ENCODE measurements around the gene FMNL2.
"Not testable (repeated sequence)": the region's sequence is repeated elsewhere in the genome, so short reads cannot be mapped to it uniquely, and the experiment has no call there.

FMNL2 gene

DNA sequence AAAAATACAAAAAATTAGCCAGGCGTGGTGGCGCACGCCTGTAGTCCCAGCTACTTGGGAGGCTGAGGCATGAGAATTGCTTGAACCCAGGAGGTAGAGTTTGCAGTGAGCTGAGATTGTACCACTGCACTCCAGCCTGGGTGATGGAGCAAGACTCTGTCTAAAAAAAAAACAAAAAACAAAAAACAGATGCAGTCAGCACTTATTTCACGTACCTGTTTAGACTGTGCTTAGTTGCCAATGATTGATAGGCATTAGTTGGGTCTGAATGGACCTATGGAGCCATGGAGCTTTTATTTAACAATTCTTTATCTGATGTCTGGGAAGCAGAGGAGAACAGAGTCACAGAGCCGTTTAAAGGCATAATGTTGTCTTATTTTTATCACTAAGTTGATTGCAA lies 139.5 kb downstream of the FMNL2 start:
- DNase-seq: not testable (repeated sequence)

DNA sequence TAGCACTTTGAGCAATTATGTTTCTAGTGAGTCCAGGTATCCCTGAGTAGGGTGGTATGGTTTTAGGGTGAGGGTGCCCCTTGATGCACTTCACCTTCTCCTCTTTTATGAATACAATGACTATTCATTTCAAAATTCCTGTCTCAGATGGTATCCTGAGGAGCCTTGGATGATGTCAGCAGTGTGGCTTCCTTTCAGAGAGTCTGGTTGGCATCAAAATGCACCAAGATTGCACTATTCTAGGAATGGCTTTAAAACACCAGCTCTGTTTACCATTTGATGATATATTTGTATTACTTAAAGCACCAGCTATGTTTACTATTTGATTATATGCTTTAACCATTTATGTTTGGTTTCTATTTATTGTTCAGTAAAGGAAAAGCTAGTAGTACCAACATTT lies 141.0 kb downstream of the FMNL2 start:
- no peak for DNase-seq

DNA sequence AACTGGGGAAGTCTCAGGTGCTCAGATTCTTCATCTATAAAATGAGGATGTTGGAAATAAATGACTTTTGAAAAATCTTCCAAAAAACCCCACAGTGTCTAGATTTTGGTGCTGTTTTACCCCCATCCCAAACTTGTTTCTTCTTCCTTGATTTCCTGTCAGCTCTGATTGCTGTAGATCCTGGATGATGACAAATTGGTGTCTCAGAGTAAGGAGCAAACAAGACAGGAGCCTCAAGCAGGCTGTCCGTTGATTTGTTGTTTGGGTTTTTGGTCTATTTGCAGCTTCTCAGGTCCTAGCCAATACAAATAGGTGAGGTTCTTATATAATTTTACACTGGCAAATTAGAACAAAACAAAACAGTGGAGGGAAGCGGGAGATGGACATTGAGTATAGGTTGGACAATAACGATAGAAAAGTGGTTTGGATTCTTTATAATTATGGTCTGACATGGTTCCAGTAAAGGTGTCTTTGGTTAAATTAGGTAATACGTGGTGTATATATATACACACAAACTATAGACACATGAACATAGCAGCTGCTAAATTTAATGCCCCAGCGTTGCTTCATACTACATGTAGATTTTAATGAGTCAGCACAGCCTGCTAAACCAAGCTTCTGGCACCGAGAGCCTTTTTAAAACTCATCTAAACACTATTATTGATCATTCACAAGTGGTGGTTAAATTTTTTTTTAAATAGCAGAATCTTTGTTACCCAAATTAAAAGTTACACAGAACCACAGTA lies 142.5 kb downstream of the FMNL2 start:
- no peak for DNase-seq

DNA sequence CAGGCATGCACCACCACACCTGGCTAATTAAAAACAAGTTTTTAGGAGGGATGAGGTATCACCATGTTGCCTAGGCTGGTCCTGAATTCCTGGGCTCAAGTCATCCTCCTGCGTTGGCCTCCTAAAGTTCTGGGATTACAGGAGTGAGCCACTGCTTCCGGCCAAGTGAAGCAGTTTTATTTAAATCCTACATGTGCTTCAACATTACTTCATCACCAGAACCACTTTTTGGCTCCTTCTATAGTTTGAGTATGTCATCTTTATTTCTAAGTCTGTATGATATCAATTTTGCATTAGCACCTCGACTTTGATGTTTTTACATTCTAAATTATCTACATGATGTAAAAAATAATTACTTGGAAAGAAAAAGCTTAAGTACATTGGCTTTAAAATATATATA lies 144.3 kb downstream of the FMNL2 start:
- no peak for DNase-seq

DNA sequence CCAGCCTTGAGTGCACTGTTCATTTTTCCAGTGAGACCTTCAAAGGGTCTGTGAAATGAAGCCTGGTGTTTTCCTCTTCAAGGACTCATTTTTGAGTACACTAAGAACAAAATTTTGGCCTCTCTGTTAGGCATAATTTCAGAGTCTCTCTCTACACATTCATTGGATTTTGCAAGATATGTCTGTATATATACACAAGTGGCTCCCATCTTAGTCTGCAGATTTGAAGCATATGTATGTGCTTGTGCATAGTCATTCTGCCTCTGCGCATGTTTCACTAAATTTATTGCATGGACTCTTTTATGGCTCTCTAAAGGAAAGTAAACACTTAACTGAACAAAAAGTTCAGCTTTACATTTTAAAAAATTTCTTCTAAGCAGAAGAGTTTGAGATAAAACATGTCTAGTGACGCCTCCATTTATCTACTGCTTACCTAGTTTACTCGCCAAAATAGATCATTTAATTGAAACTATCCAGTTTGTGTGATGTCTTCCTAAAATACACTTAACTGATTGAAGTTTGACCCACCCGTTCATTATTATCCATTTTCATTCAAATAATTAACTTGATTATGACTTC lies 145.9 kb downstream of the FMNL2 start:
- DNase-seq: no peak

DNA sequence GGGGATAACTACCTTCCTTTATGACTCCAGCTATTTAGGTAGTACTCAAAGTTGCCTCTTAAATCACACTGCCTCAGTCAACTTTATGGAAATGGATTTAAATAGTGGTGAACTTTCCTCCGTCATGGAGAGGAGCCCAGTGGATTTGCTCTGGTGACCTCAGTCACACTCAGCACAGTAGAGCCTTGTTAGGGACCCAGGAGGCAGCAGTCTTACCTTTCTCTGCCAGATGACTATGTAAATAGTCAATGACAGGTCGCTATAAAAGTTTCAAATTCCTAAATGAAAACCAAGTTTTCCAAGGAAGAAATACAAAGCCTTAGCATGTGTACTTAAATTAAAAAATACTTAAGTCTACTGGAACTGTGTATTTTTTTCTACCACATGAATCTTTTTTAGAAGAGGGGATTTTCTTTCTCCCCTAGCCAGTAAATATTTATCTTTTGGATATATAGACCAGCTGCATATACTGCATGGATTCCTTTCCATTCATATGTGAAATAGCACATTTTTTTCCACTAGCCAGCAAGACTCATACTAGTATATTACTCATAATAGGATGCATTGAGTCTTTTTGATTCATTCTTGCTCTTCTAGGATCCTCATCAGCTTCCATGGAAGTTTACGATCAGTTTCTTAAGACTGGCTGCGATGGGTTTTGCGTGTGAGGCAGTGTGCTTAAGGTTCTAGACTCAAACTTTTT lies 147.1 kb downstream of the FMNL2 start:
- no peak for DNase-seq

DNA sequence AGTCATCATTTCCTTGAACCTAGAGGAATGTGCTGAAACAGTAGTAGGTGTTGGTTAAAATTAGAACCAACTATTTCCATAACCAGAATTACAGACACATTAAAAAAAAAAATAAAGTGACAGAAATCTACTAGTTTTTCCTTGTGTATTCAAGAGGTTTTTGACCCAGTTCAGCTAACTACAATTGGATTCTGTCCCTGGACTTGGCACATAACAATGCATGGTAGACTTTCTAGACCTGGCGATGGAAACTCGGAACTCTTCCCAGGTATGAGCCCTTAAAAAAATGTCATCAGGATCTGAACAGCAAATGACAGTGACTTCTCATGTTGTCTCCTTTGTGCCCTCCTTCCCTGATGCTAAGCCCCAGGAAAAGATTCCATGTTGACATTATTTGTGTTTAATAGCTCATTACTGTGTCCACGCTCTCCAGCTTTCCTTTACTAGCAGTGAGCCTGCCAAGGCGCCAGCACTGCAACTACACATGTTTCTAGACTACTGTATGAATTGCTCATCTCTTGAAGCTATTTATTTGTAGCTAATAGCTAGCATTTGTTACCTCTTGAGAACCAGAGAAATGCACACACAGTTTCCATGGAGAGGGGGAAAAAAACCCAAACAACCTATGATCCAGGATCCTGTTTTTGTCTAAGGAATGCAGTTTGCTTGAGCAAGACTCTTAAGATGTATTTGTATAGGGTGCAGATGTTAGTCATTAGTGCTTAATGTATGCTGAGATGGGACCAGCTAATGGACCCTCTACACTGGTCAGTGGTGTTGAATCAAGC lies 148.5 kb downstream of the FMNL2 start:
- DNase-seq: no peak

DNA sequence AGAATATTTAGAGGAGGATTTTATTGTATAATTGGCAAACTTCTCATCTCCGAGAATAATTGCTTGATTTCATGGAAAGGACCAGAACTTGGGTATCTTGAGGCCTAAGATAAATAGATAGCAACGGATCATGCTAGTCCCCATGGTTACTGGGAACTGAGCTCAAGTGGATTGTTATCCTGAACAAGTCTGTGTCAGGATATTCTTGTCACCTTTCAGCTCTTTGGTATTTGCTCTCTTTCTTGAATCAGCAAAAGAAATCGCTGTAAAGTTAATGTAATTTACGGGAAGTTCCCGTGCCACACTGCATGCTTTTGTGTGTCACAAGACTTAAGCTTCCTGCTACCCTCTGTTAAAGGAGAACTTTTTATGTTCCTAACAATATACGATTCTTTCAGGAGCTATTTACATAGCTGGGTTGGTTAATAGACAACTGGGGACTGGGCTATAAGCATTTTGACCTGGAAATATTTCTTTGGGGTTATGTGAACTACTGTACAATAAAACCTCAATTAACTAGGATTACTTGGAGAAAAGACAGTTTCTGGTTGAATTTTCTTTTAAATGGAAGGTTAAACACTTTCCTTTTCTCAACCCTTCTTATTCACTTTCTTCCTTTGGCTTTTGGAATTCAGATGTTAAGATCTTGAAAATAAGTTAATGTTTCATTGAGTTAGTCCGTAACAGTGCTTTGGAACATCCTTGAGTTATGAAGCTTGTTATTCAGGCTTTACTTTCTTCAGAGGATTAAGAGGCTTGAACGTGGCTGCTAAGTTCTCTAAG lies 151.2 kb downstream of the FMNL2 start:
- DNase-seq: no peak

DNA sequence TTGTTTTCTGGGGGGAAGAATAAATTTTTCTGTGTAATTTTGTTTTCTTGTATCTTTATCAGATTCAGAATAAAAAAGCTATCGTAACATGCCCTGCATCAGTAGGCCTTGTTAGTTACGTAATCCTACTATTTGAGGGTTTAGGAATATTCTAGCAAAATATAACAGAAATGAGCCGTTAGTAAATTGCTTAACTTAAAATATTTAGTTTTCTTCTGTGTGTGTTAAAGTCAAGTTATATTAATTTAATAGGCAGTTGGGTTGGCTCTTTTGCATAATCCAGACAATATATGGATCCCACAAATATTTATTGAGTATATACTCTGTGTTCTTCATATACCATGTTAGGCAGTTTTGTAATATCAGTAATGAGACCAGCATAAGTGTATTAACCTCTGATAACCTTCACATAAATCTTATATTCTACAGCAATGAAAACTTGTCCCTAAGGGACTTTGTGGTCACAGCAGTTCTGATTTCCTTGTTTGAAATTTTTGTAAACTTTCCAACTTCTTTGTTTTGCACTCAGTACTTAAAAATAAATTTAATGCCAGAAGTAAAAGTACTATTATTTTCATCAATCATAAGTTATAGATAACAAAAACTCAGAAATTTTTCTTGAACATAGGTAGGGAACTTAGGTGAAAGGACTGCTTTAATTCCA lies 151.9 kb downstream of the FMNL2 start:
- DNase-seq: no peak

DNA sequence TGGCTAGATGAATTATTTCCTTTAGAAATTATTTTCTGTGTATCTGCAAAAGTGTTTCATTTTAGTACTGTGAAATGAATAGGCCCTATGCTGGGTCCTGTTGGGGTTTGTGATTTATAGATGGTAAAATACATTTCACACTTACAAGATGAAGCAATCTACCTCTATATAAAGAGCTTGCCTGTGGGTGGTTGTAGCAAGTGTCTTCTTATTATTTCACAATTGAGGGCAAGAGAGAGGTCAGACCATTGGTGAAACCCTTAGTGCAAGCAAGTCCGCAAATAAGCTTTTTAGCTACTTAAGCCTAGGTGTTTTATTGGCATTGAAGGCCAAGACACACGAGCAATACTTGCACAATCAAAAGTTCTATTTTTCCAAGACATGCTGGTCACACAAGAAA lies 153.1 kb downstream of the FMNL2 start:
- DNase-seq: no peak

DNA sequence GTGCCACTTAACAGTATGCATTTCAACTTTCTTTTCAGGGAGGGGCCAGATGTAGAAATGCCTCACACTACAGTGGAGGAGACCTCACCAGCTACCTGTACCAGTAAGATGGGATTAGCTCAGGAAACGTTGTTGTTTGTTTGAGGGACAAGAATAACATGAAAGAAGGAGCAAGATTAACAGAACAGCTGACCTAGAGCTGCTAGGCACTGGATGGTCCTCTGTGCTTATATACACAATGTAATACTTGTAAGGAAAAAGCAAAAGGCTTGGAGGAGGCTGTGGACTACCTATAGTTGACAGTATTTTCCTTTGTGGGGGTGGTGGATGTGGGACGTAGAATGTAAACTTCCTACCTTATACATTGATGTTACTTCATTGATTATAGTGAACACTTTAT lies 154.4 kb downstream of the FMNL2 start:
- DNase-seq: no peak

DNA sequence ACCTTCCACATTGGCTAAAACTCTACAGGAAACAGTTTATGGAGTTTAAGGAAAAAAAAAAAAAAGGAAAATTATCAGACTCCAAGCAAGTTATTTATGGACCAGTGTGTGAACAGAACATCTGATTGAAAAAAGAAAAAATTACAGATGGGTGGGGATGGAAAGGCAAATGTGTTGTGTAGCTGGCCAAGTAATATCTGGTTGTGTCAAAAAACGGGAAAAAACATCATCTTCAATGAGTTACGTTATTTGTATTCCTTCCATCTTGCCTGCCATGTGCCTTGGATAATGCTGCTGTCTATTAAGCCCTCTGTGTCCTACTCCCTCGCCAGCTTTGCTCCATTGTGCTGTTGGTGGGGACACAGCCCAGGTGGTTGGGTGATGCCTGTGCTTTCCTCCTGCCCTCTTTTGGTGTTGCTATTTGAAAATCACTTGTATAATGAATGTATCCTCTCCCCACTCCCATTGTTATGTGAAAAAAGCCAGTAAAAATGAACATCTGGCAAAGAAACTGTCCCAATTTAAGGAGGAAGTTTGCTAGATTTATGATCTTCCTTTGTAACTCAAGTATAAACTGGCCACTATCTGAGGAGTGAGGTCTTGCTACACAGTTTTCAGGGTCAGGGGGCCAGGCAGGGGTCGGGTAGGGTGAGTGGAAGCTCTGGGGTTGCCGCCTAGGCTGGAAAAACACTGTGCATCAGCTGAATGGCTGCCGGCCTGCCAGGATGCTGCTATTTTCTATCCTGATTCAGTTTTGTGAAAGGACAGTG lies 155.9 kb downstream of the FMNL2 start:
- DNase-seq: no peak

DNA sequence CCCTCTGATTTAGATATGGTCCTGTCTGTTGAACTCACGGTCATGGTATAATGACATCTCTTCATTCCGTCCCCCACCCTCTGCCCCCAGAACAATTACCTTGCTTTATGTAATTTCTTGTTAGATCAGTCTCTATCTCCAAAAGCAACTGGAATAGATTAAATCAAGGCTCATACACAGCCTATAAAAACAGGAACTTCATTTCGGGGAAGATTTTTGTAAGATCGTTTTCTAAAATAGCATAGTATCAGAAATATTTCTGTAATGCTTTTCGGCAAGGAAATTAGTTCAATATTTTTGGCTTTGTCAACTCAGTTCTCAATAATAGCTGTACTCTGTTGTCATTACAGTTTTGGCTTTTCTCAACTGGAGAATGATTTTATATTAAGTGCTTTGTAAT lies 157.2 kb downstream of the FMNL2 start:
- no peak for DNase-seq

DNA sequence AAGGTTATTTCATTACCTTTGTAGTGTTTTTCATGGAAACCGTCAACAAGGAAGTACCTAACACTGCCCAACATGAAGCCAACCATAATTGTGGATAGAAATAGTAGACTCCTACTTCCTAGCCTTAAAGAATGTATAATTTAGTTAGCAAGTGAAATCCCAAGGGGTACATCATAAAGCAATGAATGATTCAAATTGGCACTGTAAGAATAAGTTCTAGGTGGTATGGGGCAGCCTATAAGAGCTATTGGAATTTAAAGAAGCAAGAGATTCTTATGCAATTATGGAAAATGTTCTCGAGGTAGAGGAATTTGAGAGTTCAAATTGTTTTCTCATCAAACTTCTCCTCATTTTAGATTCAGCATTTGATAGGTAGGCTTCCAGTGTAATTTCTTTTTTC lies 157.9 kb downstream of the FMNL2 start:
- no peak for DNase-seq

DNA sequence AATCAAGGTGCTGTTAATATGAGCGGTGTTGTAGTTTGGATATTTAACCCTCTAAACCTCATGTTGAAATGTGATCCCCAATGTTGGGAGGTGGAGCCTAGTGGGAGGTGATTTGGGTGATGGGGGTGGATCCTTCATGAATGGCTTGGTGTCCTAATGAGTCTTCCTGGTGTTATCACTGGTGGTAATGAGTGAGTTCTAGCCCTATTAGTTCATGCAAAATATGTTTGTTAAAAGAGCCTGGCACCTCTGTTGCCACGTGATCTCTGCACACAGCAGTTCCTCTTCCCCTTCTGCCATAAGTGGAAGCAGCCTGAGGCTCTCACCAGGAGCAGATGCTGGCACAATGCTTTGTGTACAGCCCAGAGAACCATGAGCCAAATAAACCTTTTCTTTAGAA lies 158.4 kb downstream of the FMNL2 start:
- no peak for DNase-seq

DNA sequence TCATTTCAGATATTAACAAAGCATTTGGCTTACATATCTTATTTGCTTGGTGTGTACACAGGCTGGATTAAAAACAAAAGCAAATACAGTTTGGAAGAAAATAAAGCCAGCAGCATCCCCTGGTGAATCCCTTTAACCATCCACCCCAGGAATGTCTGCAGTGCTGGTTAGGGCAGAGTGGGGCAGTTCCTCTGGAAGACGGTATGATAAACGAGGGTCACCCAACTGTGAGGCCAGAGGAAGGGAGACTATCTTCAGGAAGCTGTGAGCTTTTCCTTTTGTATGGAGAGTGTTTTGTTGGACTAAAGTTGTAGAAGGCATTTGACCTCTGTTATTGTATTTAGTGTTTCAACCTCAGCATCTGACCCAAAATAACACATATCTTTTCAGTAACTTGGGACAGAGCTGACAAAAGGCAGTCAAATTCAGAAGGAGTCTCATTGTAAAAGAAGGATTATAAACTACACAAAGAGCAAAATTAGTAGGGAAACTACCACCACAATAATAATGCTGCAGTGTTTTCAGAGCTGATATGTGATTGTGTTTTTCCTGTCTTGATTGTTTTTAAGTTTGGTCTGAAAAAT lies 159.1 kb downstream of the FMNL2 start:
- no peak for DNase-seq

DNA sequence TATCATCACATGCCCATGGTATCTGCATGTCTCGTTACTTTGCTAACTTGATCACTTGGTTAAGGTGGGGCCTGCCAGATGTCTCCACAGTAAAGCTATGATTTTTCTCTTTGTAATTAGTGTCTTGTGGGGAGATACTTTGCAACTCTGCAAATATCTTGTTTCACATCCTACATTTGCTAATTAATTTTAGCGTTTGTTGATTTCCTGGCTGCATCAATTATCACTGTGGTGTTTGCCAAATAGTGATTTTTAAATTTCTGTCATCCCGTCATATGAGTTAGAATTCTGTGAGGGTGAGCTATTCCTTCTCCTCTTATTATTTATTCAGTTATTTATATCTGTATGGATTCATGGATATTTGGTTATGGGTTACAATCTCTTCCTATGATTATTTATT lies 161.4 kb downstream of the FMNL2 start:
- no peak for DNase-seq

DNA sequence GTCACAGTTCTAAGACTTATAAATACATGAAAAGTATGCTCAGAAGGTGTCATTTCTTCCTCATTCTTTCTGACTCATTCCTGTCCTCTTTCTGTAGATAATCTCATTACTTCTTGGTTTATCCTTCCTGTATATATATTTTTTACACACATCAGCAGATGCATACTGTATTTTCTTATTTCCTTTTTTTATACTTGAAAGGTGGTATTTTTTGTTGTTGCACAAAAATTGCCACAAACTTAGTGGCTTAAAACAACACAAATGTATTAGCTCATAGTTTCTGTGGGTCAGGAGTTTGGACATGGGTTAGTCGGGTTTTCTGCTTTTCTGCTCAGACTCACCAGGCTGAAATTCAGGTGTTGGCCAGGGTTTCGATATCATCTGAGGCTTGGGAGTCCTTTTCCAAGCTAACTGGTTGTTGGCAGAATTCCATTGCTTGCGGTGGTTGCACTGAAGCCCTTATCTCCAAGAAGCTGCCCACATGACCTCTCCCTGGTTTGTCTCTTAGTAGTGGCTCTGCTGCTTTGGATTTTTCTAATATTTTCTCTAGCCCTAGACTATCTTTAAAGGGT lies 162.6 kb downstream of the FMNL2 start:
- no peak for DNase-seq

DNA sequence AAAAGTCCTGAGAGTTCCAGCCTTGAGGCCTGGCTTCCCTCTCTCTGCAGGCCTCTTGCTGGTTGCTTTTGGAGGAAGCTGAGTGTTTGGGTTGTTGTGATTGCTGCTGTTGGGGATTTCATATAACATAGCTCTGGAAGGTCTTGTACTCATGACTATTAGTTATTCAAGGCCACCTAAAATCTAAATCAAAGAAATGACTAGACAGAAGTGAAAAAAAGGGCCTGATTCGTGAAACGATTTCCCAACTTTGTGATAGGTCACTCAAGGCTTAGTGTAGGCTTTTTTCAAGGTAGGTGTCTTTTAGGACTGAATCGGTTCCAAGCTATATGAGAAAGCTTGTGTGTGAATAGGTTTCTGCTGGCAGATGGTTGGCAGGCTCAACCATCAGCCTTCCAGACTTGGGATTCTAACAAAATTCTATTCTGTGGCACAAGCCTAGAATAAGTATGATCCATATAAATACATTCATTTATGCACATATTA lies 164.4 kb downstream of the FMNL2 start:
- DNase-seq: no peak
